BLaER1 (cell line): ENCODE measurements around the gene LRRC2.

Source experiments
- H3K27ac ChIP-seq: shearing (Covaris generic); formaldehyde crosslinking; 2 replicates; pipeline ENCODE4 v1.8.1; 2022
- H3K27me3 ChIP-seq: shearing (Covaris generic); formaldehyde crosslinking; 2 replicates; pipeline ENCODE4 v1.8.1; 2022
- H3K36me3 ChIP-seq: shearing (Covaris generic); formaldehyde crosslinking; 2 replicates; pipeline ENCODE4 v1.8.1; 2022
- H3K4me1 ChIP-seq: shearing (Covaris generic); formaldehyde crosslinking; 2 replicates; pipeline ENCODE4 v1.8.1; 2022
- H3K4me2 ChIP-seq: shearing (Covaris generic); formaldehyde crosslinking; 2 replicates; pipeline ENCODE4 v1.8.1; 2022
- H3K4me3 ChIP-seq: shearing (Covaris generic); formaldehyde crosslinking; 2 replicates; pipeline ENCODE4 v1.8.1; 2022
- H3K9ac ChIP-seq: shearing (Covaris generic); formaldehyde crosslinking; 2 replicates; pipeline ENCODE4 v1.8.1; 2022
- H3K9me3 ChIP-seq: shearing (Covaris generic); formaldehyde crosslinking; 2 replicates; pipeline ENCODE4 v1.8.1; 2022
- H4K20me1 ChIP-seq: shearing (Covaris generic); formaldehyde crosslinking; 2 replicates; pipeline ENCODE4 v1.8.1; 2022
- Cebpa-rat ChIP-seq: shearing (Covaris generic); IDR thresholded peaks from 2 replicates; pipeline ENCODE4 v1.8.1; 2022

LRRC2 gene

GRCh38 chr3:46484388-46484787, 81.7 kb downstream of the LRRC2 start:
- H4K20me1 ChIP-seq: no peaks in the 10 kb centered on the region
- H3K9ac ChIP-seq: no peak overlapping the region

GRCh38 chr3:46483825-46484224, 82.3 kb downstream of the LRRC2 start:
- H3K4me2 ChIP-seq: no peak overlapping the region
- H3K36me3 ChIP-seq: no peaks in the 10 kb centered on the region
- H3K27me3 ChIP-seq: no peaks in the 10 kb centered on the region
- H4K20me1 ChIP-seq: no peaks in the 10 kb centered on the region
- no peak overlapping the region for H3K9ac ChIP-seq
- no peak overlapping the region for H3K27ac ChIP-seq
- no peaks in the 10 kb centered on the region for H3K9me3 ChIP-seq
- H3K4me3 ChIP-seq: no peak overlapping the region
- TF ChIP-seq Cebpa-rat: no peak
- H3K4me1 ChIP-seq: peaks cover 7% of the 10 kb centered on the region

More at GRCh38 chr3:46484388-46484787, 81.7 kb downstream of the LRRC2 start:
- Histone ChIP-seq H3K36me3 (no peaks in the 10 kb centered on the region), H3K4me2 (no peak overlapping the region), H3K27ac (no peak overlapping the region), H3K4me3 (no peak overlapping the region), H3K27me3 (no peaks in the 10 kb centered on the region), H3K4me1 (peaks cover 13% of the 10 kb centered on the region), H3K9me3 (no peaks in the 10 kb centered on the region)
- no peak for TF ChIP-seq Cebpa-rat

- H3K27ac ChIP-seq: no peak overlapping the region
- TF ChIP-seq Cebpa-rat: no peak
- no peaks in the 10 kb centered on the region for H3K36me3 ChIP-seq
- H3K4me3 ChIP-seq: no peak overlapping the region
- H4K20me1 ChIP-seq: no peaks in the 10 kb centered on the region
- no peak overlapping the region for H3K4me2 ChIP-seq
- no peaks in the 10 kb centered on the region for H3K9me3 ChIP-seq
- peaks cover 6% of the 10 kb centered on the region; the same call in 1 of the 2 replicates for H3K4me1 ChIP-seq
- no peaks in the 10 kb centered on the region for H3K27me3 ChIP-seq
- H3K9ac ChIP-seq: no peak overlapping the region
Measured at GRCh38 chr3:46482632-46483350, 83.3 kb downstream of the LRRC2 start.

GRCh38 chr3:46481636-46482035, 84.5 kb downstream of the LRRC2 start:
- H3K27ac ChIP-seq: no peak overlapping the region
- H3K27me3 ChIP-seq: no peaks in the 10 kb centered on the region
- H3K36me3 ChIP-seq: no peaks in the 10 kb centered on the region
- H3K9me3 ChIP-seq: no peaks in the 10 kb centered on the region
- H3K9ac ChIP-seq: no peak overlapping the region
- TF ChIP-seq Cebpa-rat: no peak
- peaks cover 6% of the 10 kb centered on the region; the same call in 1 of the 2 replicates for H3K4me1 ChIP-seq
- H4K20me1 ChIP-seq: no peaks in the 10 kb centered on the region
- no peak overlapping the region for H3K4me3 ChIP-seq
- H3K4me2 ChIP-seq: no peak overlapping the region

GRCh38 chr3:46480491-46481195, 85.5 kb downstream of the LRRC2 start:
- H3K4me3 ChIP-seq: no peak overlapping the region
- no peak overlapping the region for H3K9ac ChIP-seq
- H3K27ac ChIP-seq: no peak overlapping the region
- peaks cover 5% of the 10 kb centered on the region; the same call in 1 of the 2 replicates for H3K4me1 ChIP-seq
- no peaks in the 10 kb centered on the region for H3K36me3 ChIP-seq
- no peaks in the 10 kb centered on the region for H3K9me3 ChIP-seq
- H3K27me3 ChIP-seq: no peaks in the 10 kb centered on the region
- H4K20me1 ChIP-seq: no peaks in the 10 kb centered on the region
- TF ChIP-seq Cebpa-rat: no peak
- H3K4me2 ChIP-seq: no peak overlapping the region

- Histone ChIP-seq H4K20me1 (no peaks in the 10 kb centered on the region), H3K27me3 (no peaks in the 10 kb centered on the region), H3K4me2 (no peak overlapping the region), H3K27ac (no peak overlapping the region), H3K9ac (no peak overlapping the region), H3K4me3 (no peak overlapping the region), H3K36me3 (no peaks in the 10 kb centered on the region), H3K9me3 (no peaks in the 10 kb centered on the region; the same call in 1 of the 2 replicates), H3K4me1 (no peaks in the 10 kb centered on the region)
- no peak for TF ChIP-seq Cebpa-rat
Measured at GRCh38 chr3:46479696-46480095, 86.4 kb downstream of the LRRC2 start.

- peaks cover 4% of the 10 kb centered on the region; the same call in 1 of the 2 replicates for H3K9me3 ChIP-seq
- H3K4me2 ChIP-seq: no peak overlapping the region
- H3K27ac ChIP-seq: no peak overlapping the region
- no peak for TF ChIP-seq Cebpa-rat
- H4K20me1 ChIP-seq: no peaks in the 10 kb centered on the region
- H3K4me1 ChIP-seq: no peaks in the 10 kb centered on the region
- H3K9ac ChIP-seq: no peak overlapping the region
- H3K36me3 ChIP-seq: no peaks in the 10 kb centered on the region
- no peaks in the 10 kb centered on the region for H3K27me3 ChIP-seq
- H3K4me3 ChIP-seq: no peak overlapping the region
Measured at GRCh38 chr3:46479021-46479420, 87.1 kb downstream of the LRRC2 start.

- H3K9ac ChIP-seq: no peak overlapping the region
- H3K4me2 ChIP-seq: no peak overlapping the region
- TF ChIP-seq Cebpa-rat: no peak
- no peaks in the 10 kb centered on the region for H4K20me1 ChIP-seq
- H3K9me3 ChIP-seq: peaks cover 4% of the 10 kb centered on the region; the same call in 1 of the 2 replicates
- H3K27ac ChIP-seq: no peak overlapping the region
- H3K27me3 ChIP-seq: no peaks in the 10 kb centered on the region
- H3K4me1 ChIP-seq: no peaks in the 10 kb centered on the region
- H3K4me3 ChIP-seq: no peak overlapping the region
- no peaks in the 10 kb centered on the region for H3K36me3 ChIP-seq
Measured at GRCh38 chr3:46478341-46478740, 87.8 kb downstream of the LRRC2 start.

- no peaks in the 10 kb centered on the region for H3K27me3 ChIP-seq
- H3K4me1 ChIP-seq: no peaks in the 10 kb centered on the region
- no peak overlapping the region for H3K4me3 ChIP-seq
- no peak overlapping the region for H3K9ac ChIP-seq
- H4K20me1 ChIP-seq: no peaks in the 10 kb centered on the region
- no peak for TF ChIP-seq Cebpa-rat
- H3K4me2 ChIP-seq: no peak overlapping the region
- no peak overlapping the region for H3K27ac ChIP-seq
- peaks cover 4% of the 10 kb centered on the region; the same call in 1 of the 2 replicates for H3K9me3 ChIP-seq
- H3K36me3 ChIP-seq: no peaks in the 10 kb centered on the region
Measured at GRCh38 chr3:46477756-46478155, 88.3 kb downstream of the LRRC2 start.

GRCh38 chr3:46477145-46477544, 89.0 kb downstream of the LRRC2 start:
- no peaks in the 10 kb centered on the region for H3K27me3 ChIP-seq
- no peaks in the 10 kb centered on the region for H3K4me1 ChIP-seq
- no peak overlapping the region for H3K9ac ChIP-seq
- H3K27ac ChIP-seq: no peak overlapping the region
- H3K4me3 ChIP-seq: no peak overlapping the region
- TF ChIP-seq Cebpa-rat: no peak
- no peak overlapping the region for H3K4me2 ChIP-seq
- H3K36me3 ChIP-seq: no peaks in the 10 kb centered on the region
- peaks cover 4% of the 10 kb centered on the region; the same call in 1 of the 2 replicates for H3K9me3 ChIP-seq
- no peaks in the 10 kb centered on the region for H4K20me1 ChIP-seq
